Mucosa of descending colon (tissue), 3 donors: ENCODE data around the gene GLG1. TPM values are rescaled to one million over a fixed set of nuclear protein-coding genes. Genes with fewer than 3 reads are reported as not detected.
A peak's percentile ranks its signal among the peaks of the same experiment; 100 is the strongest.

Experiments used
- ATAC-seq: fragments of 200-7000 bp; cut with Tn5 transposase; one replicate; pipeline ENCODE4 v1.9.1; 2020; ENCODE audit warnings: mild to moderate bottlenecking, moderate library complexity
- DNase-seq, 3 donors: peaks; one replicate each; pipeline ENCODE4 v3.0.0-alpha.2; 2020
- H3K36me3 ChIP-seq: fragments of 200-600 bp; one replicate; pipeline ENCODE4 v1.8.0; 2021; ENCODE audit warnings: low read depth, mild to moderate bottlenecking
- H3K4me1 ChIP-seq: fragments of 200-600 bp; one replicate; pipeline ENCODE4 v1.8.0; 2021; ENCODE audit warnings: low read depth, mild to moderate bottlenecking
- H3K4me3 ChIP-seq: fragments of 200-600 bp; one replicate; pipeline ENCODE4 v1.8.0; 2021; ENCODE audit warnings: mild to moderate bottlenecking
- H3K9me3 ChIP-seq: fragments of 200-600 bp; one replicate; pipeline ENCODE4 v1.8.0; 2021; ENCODE audit warnings: mild to moderate bottlenecking
- intact Hi-C, 2 donors: fragments of 100-400 bp; cut with DNase I in 1 of 2; cut with micrococcal nuclease in 1 of 2; formaldehyde crosslinking; loops; one replicate each; pipeline versions ENCODE4 v1.11.0 to v1.11.1; 2022; cut with DNase I, micrococcal nuclease
- total RNA-seq, 3 donors: library from RNA; stranded (reverse); fragmentation: NEBNext Ultra II Directional in 2 of 3; extraction: Animal tissue kit (Norgen Biotek cat#: 25700) in 2 of 3; gene quantifications; one replicate each; pipeline versions ENCODE4 v1.2.1 to v1.2.4, GENCODE V29; 2021 to 2023
- TF ChIP-seq, protein P1 (sequence below): fragments of 200-600 bp; IDR thresholded peaks from one replicate; pipeline ENCODE4 v1.8.0; 2022; ENCODE audit warnings: antibody characterized with exemption, mild to moderate bottlenecking
- donor health status: DM: no; HTN: no; CAD: no; lungs with moderate emphysema.
- donor health status: DM: no; HTN: no; CAD: no.
- donor health status: DM: no; HTN: yes; CAD: no.

GLG1 gene
- total RNA-seq, 3 donors from 2014 or later: 91.3 to 122 (median 99.7) TPM

DNA sequence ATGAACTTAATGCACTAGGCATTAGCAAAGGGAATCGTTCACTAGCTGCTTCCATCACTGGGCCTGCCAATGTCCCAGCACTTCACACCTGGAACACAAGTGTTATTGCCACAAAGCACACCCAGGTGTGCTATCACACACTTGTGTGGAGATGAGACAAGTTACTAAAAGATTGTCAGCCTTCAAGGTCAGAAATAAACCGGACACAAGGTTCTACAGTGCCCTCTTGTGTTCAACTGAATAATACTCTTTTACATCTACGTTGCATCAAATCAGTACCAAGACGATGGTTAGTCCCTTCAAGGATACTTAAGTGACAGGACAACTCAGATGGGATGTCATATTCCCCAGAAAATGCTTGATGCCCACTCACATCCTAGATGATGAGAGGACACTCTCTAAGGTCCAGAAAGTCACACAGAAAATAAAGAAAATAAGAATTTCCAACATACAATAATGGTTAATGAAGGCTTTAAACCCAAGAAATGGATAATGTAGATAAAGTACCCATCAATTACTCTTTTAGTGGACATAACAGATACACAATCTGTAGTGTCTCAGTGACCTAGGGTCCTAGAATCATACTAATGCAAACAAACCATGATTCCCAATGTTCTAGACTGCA, 16.4 kb upstream of the GLG1 start:
- peaks cover 5% of the 10 kb centered on the region for H3K36me3 ChIP-seq
- no peaks in the 10 kb centered on the region for H3K9me3 ChIP-seq
- no peak overlapping the region for H3K4me3 ChIP-seq
- TF ChIP-seq, protein P1, sequence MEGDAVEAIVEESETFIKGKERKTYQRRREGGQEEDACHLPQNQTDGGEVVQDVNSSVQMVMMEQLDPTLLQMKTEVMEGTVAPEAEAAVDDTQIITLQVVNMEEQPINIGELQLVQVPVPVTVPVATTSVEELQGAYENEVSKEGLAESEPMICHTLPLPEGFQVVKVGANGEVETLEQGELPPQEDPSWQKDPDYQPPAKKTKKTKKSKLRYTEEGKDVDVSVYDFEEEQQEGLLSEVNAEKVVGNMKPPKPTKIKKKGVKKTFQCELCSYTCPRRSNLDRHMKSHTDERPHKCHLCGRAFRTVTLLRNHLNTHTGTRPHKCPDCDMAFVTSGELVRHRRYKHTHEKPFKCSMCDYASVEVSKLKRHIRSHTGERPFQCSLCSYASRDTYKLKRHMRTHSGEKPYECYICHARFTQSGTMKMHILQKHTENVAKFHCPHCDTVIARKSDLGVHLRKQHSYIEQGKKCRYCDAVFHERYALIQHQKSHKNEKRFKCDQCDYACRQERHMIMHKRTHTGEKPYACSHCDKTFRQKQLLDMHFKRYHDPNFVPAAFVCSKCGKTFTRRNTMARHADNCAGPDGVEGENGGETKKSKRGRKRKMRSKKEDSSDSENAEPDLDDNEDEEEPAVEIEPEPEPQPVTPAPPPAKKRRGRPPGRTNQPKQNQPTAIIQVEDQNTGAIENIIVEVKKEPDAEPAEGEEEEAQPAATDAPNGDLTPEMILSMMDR: peak; percentile 37
- ATAC-seq: peak; percentile 81
- no peaks in the 10 kb centered on the region for H3K4me1 ChIP-seq
- peak in 1 of 3 donors; percentile 15 for DNase-seq
- intact Hi-C loops: loop anchor here in 1 of 2 donors (10.0 kb wide), 1 partner anchor 149 kb away; no protein-coding TSS in a partner anchor

DNA sequence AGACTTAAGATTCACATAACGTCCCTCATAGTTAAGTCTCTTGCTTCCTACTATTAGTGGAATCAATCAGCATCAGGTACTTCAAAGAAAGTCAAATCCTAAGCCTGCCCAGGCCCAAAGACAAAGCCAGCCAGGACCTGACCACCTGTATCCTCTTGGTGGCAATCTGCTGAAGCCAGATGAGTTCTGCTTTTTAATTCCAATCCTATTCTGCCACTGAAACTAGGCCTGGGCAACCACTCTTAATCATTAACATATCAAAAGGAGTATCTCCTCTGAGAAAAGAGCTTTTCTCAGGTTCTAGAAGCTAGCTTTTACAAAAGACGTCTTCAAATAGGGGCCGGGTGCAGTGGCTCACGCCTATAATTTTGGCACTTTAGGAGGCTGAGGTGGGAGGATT, 15.1 kb upstream of the GLG1 start:
- Histone ChIP-seq H3K4me1 (no peaks in the 10 kb centered on the region), H3K4me3 (no peak overlapping the region), H3K9me3 (no peaks in the 10 kb centered on the region), H3K36me3 (no peaks in the 10 kb centered on the region)
- TF ChIP-seq, protein P1: no peak
- ATAC-seq (no peak), DNase-seq (no peak)
- intact Hi-C loops: loop anchor here in 1 of 2 donors (10.0 kb wide), 1 partner anchor 147 kb away; no protein-coding TSS in a partner anchor

DNA sequence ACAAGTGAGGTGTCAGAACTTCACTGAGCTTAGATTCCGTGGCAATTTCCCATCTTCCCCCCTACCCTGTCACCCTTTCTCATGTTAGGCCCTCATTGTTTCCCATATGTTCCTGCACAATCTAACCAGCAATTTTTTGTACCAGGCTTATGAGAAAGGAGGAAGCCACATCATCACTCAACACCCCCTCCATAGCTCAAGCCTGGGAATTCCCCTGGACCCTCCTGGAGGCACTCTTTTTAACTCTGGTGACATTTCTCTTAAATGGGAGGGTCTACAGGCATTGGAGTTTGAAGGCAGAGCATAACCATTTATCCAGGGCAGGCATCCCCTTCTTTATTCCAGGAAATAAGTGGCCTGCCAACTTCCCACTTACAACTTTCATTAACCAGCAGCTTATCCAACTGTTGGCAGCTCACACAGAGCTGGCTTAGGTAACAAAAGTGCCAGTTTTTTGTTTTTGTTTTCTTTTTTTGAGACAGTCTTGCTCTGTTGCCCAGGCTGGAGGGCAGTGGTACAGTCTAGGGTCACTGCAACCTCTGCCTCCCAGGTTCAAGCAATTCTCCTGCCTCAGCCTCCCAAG, 10.4 kb upstream of the GLG1 start:
- TF ChIP-seq, protein P1: no peak
- ATAC-seq: no peak
- no peaks in the 10 kb centered on the region for H3K36me3 ChIP-seq
- no peak for DNase-seq
- intact Hi-C loops: no loop called here
- no peaks in the 10 kb centered on the region for H3K4me1 ChIP-seq
- H3K4me3 ChIP-seq: no peak overlapping the region
- no peaks in the 10 kb centered on the region for H3K9me3 ChIP-seq

DNA sequence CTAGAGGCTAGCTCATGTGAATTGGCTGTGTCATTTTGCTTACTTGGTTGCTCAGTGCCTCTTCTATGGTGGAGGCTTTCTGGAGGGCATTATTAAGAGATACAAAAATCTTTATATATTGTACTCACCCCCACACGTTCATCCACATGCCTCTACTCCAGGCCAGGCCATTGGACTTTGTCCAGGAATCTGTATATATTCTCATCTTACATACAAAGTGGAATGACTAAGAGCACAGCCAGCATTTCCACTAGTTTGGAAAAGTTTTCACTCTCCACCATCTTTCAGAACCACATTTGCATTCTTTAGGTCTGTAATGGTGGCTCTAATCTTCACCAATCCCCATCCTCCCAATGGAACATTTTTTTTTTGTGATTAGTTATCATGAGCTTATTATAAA, 4.8 kb upstream of the GLG1 start:
- no peaks in the 10 kb centered on the region for H3K36me3 ChIP-seq
- peaks cover 7% of the 10 kb centered on the region for H3K4me1 ChIP-seq
- TF ChIP-seq, protein P1: no peak
- no peak for DNase-seq
- no peaks in the 10 kb centered on the region for H3K9me3 ChIP-seq
- no peak for ATAC-seq
- intact Hi-C loops: no loop called here
- H3K4me3 ChIP-seq: no peak overlapping the region

DNA sequence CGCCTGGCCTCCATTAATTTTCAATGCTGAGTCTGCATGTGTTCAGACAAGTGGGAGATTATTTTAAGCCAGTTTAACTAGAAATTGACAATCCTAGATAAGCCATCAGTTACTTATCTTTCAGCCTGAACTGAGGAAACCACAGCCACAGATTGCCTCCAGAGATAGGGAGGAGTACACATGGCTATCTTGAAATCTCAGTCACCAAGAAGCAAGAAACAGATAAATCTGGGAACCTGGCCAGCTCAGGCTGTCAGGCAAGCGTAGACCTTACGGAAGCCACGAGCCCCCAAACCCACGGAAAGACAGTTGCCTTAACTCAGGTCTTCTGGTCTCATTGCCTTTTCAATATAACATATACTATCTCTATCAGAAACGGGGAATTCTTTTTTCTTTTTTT, 2.0 kb upstream of the GLG1 start:
- Histone ChIP-seq H3K36me3 (no peaks in the 10 kb centered on the region), H3K4me1 (peaks cover 15% of the 10 kb centered on the region), H3K9me3 (no peaks in the 10 kb centered on the region), H3K4me3 (no peak overlapping the region)
- TF ChIP-seq, protein P1: no peak
- intact Hi-C loops: no loop called here
- peak in 1 of 3 donors; percentile 19 for DNase-seq
- ATAC-seq: no peak
